Left hindlimb (tissue), 1 donor: ENCODE measurements around the gene MSI2.

Experiments
- DNase-seq: peaks from one replicate; pipeline ENCODE4 v3.0.0-alpha.2; 2018

MSI2 gene

DNA sequence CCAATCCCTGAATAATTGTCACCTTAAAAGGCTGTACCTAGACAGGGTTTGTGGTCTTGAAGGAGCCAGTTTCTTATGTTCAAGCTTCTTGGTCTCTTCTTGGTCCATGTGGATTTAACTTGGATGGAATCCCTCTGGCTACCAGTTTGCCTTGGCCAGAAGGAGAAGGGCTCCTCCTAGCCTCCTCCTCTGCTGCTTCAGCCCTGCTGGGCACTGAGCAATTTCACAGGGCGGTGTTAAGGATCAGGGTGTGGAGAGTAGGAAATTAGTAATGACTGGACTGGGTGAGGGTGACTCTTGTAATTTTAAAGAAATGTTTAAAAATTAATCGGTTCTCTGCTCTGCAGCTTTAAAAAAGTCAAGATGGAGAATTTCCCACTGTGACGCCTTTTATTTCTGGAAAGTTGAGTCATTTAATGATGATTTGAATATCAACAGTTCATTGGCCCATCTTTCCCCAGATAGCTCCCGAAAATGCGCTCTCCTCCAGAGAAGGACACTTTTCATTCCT lies 96.4 kb downstream of the MSI2 start:
- DNase-seq, result no peak

DNA sequence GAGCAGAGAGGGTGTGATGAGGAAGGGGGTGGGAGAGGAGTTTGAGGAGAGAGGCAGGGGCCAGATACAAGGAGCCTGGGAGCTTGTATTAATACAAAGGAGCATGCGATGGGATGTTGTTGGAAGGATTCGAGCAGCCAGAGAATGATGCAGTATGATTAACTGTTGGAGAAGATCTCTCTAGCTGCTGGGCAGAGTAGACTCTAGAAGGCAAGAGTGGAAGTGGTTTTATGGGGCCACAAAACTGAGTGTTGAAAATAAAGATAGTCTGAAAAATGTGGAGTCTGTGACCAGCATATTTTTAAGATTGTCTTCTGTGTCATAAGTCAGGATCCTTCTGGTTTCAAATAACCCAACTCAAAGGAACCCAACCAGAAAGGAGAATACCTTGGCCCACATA lies 98.3 kb downstream of the MSI2 start:
- DNase-seq, result no peak

DNA sequence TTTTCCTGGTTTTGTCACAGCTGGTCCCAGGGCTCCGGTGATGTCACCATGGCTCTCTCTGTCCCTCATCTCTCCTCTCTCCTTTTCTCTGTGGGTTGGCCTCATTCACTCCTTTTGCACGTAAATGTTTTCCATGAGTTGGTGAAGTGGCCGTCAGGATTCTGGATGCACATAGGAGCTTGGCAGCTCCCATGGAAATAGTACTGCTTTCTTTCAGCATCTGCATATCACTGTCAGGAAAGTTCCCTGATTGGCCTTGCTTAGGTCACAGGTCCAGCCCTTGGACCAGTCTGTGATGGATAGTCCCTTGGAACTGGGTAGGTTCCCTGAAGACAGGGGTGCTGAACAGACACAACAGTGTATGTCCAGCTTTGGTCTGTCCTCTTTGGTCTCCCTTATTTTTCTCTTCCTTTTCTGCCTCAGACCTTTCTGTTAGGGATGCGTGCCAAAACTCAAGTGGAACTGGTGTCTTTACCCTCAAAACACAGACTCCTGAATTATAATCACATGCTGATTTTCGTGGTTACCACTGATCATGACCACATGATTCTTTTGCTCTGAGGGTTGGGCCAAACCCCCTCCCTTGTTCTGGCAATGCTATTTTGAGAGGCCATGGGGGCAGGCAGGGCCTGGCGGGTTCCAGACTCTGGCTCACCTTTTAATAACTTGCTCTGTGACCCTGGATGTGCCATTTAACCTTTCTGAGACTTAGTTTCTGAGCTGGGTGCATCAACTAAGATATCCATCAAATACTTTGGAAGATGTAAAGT lies 99.0 kb downstream of the MSI2 start:
- DNase-seq, result peak; percentile 53

DNA sequence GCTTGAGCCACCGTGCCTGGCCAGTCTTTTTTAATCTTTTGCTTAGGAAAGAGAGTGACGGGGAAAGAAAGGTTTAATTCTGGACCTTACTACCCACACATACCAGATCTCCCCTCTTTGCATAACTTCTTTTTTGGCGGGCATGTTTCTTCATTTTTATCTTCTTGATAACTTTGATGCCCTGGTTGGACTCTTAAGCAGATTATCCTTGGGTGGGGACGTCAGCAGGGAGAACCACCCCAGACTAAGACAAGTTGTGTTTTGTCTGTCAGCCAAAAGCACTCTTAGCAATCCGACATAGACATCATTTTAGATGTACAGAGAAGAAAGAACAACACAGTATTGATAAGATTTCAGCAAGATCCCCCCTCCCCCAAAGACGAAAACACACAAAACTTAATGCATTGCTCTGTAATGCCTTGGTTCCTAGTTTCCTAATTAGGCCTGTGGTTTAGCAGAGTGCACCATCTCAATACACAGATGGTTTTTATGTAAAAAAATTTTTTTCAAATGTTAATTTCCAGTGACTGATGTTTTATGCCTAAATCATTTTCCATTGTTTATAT lies 99.9 kb downstream of the MSI2 start:
- DNase-seq, result no peak

DNA sequence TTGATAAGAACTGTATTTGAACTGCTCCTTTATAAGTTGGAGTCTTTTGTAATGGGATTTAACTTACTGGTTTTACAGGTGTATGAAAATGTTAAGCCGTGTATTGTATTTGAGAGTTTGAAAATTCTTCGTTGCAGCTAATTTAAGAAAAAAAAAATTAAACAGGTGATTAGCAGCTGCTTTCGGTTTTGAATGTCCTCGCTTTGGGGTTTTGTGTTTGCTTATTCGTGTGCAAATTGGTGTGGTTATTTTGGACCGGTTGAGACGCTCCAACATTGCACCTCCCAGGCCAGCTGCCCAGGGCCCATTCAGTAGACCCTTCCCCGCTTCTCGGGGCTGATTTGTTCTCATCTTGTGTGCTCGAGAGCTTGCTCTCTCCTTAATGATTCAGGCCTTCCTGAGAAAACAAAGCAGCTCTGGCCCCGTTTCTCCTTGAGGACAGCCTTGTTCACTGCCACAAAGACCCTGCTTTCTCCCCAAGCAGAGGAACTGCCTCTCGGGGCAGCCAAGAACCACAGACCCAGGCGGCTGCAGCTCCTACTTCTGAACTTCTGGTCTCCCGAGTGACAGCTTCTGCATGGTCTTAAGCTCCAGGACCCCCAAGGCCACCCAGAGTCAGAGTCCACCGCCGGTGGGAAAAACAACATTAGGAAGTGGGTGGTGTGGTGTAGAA lies 100.5 kb downstream of the MSI2 start:
- DNase-seq, result no peak

DNA sequence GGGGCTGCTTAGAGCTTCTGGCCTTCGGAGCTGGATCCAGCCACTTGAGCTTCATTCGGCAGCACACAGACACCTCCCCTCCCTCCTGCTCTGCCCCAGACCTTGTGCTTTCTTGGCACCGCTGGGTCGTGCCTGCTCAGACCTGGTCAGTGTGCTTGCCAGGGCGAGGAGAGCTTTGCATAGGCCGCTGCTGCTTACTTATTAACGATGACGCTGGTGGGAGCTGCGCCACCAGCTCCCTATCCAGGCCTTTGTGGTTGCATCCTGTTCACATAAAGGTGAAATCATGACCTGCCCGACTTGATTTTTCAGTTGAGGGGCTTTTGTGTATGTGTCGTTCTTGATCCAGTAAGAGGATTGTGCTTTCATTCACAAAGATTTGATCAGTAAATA lies 101.1 kb downstream of the MSI2 start:
- DNase-seq, result no peak

DNA sequence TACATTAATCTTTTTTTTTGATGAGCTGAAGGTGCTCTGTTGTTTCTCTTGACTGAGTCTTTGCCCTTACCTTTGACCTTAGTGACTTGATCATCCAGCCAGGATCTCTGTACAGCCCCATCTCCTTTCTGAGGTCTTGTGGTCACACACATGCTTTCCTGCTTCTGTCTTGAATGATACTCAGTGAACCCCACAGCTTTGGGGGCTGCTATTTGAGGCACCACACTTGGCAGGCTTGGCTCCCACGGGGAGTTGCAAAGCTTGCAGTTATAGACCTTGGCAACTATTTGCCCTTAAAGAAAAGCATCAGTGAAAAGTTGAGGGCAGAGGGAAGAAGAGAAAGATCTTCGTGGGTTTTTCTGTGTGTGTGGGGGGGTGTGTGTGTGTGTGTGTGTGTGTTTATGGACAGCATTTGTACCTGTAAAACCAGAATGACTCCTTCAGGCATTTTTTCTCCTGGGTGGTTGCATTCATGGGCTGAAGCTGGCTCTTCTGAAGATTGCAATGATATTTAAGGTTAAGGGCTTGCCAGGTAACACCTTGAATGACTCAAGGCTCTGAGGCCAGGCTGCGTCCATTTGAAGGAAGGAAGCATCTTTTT lies 101.6 kb downstream of the MSI2 start:
- no peak for DNase-seq

DNA sequence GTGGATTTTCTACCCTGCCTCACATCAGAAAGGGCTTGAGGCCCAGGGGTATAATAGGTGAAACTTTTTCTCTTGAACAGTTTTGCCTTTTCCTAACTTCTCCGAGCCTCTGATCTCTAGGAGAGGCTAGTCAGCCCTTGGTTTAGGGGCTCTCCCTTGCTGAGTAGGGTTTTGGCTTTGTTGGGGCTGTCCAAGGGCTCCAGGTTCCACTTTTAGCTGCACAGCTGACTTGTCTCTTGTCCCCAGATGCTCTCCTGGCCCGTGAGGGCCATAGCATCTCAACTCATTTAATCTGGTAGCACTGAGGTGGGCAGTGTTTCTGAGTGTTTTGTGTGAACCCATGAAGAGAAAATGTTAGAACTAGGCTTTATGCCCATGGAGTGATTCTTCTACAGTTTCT lies 103.9 kb downstream of the MSI2 start:
- DNase-seq, result no peak

DNA sequence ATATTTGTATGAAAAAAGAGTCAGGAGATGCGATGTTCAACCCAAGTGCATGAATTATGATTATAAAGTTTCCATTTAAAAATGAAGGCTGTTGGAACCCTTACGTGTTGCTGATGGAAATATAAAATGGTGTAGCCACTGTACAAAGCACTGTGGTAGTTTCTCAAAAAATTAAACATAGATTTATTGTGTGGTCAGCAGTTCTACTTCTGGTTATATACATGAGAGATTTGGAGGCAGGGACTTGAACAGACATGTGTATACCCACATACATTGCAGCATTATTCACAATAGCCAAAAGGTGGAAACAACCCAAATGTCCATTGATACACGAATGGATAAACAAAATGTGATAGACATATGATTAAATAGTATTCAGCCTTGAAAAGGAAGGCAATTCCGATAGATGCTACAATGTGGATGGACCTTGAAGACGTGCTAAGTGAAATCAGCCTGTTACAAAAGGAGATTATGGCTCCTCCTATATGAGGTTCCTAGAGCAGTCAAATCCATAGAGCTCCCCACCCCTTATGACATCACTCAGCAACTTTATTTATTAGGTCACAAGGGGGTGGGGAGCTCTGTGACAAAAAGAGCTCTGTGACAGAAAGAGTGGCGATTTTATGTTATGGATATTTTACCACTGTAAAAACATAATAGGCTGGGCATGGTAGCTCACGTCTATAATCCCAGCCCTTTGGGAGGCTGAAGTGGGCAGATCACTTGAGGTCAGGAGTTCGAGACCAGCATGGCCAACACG lies 106.7 kb downstream of the MSI2 start:
- DNase-seq, result no peak

DNA sequence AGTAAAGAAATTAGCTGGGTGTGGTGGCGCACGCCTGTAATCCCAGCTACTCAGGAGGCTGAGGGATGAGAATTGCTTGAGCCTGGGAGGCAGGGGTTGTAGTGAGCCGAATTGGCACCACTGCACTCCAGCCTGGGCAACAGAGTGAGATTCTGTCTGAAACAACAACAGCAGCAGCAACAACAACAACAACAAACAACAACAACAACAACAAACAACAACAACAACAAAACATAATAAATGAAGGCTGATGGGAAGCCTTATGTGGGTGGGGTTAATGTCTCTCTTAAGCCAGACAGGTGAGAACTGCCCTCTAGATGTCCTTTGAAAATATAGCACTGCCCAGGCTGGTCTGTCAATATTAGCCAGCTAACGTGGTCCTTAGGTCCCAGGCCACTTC lies 107.3 kb downstream of the MSI2 start:
- no peak for DNase-seq

DNA sequence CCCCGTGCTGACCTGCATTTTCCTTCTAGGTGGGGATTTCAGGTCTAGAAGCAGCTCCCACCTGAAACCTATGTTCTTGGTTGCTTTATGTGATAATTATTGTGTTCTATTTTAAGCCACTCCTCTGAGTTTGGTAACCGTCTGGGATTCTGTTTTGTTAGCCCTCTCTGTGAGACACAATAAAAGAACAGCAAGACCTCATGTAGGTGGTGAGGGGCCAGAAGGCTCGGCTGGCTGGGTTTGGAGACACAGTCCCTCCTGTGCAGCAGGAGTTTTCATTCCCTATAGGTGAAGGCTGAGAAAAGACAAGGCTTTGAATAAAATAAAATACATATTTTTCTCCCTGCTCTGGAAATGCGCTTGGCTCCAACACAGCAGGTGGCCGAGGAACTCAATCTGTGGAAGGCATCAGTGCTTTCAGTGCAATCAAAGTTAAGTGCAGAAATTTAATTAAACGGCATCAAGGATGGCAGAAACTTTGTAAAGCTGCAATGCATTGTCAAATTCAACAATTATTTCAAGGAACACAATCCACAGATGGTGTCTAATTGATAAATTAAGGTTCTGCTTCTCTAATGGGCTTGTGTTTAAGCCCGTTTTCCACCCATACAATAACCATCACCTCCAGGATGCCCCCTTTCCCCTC lies 107.8 kb downstream of the MSI2 start:
- no peak for DNase-seq

DNA sequence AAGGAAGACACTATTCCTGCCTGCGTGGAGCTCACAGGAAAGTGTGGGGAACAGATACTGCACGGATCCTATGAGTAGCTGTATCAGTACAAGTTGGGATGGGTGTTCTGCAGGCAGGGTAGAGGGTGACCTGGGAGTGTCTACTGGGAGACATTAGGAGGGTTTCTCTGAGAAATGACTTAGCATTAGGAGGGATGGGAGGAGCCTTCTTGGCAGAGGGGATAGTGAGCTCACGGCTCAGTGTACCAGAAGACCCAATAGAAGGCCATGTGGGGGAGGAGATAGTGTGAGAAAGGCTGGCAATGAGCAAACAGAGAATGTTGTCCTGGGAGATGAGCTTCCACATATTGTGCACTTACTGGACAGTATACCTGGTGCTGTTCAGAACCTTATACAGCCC lies 109.1 kb downstream of the MSI2 start:
- DNase-seq, result no peak

DNA sequence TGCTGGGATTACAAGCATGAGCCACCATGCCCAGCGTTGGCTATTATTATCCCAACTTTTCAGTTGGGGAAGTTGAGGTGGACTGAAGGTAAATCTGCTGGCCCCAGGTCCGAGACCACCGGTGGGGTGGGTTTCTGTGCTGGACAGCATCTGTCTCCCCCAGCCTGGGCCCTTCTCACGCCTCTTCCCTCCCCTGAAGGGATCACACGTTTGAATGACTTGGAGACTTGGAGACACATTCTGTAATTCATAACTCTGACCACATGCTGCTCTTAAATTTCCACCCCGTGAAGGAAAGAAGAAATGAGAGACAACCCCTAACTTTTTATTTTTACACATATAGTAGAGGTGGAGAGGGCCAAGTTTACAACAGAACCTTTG lies 109.8 kb downstream of the MSI2 start:
- no peak for DNase-seq

DNA sequence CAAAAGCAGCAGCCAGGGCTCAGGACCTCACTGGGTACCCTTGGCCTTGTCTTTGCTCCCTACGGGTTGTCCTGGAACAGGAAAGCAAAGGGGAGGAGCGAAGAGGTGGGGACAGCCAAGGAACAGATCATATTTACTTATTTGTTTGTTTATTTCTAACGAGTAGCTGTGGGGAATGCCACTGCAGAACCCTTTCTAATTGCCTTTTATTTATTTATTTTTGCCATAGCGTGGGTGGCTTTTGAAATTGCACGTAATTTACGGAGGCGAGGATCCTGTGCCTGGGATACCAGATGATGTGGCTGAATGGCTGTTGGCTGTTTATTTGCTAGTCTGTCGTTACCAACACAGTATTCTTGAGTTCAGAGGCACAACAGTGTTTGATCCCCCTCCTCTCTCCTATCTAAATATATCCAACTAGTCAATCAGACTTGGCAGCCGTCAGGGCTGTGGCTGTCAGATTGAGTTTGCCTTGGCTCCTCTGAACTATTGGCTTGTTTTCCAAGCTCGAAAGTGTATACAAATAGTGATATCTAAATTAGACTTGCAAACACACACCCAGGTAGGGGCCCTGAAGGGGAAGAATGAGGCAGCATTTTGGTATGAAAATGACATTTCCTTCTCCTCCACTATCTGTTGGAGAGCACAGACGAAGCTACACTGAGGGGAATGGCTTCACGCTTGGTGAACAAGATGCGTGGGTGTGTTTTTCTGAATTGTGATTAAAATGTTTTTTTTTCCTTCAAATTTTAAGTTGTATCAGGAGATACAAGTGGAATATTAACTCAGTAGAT lies 110.4 kb downstream of the MSI2 start:
- no peak for DNase-seq

DNA sequence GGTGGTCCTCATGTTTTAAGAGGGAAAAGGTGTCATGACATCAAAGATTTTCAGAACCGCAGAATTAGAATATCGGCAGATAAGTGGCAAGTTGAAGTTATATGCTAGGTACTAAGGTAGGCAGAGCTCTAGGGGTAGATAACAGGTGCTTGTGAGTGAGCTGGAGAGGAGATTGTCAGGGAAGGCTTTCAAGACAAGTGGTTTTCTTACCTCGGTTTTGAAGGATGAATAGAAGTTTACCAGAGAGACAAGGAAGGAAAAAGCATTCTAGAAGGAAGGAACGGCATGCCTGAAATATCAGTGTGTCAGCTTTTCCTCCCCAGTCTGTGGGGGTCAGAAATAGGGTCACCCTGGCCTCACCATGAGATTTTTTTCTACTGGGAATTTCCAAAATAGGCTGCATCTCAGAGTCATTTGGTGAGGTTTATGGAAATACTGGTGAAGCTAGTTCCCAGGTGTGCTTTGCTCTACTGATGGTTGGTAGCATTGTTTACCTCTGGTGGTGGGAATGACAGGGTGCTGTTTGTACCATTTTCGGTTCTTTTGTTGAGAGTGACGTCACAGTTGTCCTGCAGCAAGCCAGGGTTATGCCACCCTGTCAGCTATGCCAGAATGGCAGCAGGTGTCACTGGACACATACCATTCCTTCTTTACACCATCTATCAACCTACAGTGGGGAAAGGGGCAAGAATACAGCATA lies 112.5 kb downstream of the MSI2 start:
- DNase-seq, result no peak

DNA sequence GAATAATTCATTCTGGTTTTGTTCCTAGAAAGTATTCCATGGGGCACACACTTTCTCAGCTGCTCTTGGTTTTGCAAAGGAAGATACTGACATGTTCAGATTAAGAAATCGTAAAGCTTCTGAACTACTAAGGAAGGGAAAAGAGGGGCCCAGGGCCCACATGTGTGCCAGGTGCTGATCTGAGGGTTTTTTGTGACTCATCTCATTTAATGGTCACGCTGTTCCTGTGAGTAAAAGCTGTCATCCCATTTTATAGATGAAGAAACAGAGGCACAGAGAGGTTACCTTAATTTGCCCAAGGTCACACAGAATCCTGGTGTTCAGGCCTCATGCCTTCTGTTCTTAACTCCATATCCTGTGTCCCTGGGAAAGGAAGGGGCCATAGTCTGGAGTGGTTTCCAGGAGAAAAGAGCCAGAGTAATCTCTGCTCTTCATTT lies 113.2 kb downstream of the MSI2 start:
- DNase-seq, result no peak

DNA sequence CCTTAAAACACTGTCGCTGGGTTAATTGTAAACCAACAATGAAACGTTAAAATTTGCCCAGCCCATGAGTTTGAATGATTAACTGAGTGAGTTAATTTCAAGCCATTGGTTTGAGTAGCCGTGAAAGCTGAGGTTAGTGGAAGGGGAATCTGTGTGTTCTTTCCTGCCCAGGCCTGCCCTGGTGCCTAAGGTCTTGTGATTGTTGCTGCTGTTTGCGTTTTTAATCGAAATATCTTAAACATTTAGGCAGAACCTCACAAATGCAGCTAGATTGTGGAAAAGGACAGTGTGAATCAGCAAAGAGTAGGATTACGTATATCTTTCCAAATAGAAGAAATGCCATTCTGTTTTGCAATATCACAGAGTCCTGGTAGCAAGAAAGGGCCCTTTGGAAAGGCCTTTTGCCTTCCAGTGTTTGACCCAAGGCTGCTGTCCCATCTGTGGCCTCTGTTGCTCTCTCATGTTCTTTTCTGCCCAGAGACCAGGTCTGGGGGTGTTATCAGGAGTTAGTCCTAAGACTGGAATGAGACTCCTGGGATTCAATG lies 113.8 kb downstream of the MSI2 start:
- DNase-seq, result no peak

DNA sequence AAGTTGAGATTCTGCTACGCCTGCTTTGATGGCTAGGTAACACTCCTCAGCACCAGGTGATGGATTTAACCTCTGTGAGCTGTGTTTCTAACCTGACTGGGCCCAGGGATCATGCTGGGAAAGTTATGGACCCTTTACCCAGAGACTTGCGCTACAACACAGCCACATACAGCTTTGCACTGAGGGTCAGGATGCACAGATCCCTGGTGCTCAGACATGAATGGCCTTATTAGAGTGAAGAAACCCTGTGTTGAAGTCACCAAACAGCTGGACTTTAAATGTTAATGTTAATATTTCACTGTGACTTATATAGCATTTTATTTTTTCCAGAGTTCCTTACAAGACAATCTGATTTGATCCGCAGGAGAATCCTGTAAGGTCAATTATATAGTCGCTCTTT lies 114.3 kb downstream of the MSI2 start:
- DNase-seq, result no peak

DNA sequence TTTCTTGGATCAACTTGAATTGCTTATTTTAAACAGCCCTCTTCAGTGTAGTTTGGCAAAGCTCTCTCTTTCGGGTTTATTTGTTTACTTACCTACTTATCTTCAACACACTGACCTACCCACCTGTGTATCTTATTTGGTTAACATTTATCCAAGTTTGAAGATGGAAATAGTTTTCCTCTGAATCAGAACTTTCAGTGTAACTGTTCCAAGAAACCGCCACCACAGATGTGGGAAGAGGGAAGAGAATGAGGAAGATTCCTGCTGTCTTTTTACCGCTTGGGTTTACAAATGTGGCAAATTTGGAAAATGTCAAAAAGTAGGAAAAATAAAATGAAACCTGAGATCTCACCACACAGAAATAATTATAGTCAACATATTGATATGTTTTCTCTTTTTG lies 115.8 kb downstream of the MSI2 start:
- DNase-seq, result no peak

DNA sequence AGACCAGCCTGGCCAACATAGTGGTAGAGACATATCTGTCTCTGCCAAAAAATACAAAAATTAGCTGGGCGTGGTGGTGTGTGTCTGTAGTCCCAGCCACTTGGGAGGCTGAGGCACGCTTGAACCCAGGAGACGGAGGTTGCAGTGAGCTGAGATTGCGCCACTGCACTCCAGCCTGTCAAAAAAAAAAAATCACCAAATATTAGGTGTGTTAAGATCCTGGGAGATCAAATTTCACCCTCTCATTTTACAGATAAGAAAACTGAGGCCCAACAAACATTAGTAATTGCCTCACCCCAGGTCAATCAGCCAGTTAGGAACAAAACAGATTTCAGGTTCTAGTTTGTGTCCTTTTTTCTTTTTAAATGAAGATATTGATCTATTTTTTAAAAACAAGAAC lies 116.7 kb downstream of the MSI2 start:
- DNase-seq, result no peak

DNA sequence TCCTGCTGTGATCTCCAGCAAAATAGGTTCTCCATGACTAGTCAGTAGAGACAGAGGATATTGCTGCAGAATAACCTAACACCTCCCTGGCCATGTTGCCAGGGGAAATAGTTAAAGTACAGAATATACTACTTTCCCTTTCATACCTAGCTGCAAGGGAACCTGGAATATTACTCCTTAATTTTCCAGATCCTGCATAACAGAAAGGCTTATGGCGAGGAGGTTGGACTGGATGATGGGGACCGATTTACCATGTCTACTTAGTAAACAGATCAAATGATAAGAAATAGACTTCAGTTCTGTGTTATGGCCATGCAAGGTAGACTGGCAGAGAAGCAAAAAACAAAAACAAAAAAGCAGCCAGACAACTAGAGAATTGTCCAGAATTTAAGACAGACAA lies 117.4 kb downstream of the MSI2 start:
- no peak for DNase-seq
